ENCODE data around the gene ITPRID2.
A peak's percentile ranks its signal among the peaks of the same experiment; 100 is the strongest.

Gene ITPRID2

DNA sequence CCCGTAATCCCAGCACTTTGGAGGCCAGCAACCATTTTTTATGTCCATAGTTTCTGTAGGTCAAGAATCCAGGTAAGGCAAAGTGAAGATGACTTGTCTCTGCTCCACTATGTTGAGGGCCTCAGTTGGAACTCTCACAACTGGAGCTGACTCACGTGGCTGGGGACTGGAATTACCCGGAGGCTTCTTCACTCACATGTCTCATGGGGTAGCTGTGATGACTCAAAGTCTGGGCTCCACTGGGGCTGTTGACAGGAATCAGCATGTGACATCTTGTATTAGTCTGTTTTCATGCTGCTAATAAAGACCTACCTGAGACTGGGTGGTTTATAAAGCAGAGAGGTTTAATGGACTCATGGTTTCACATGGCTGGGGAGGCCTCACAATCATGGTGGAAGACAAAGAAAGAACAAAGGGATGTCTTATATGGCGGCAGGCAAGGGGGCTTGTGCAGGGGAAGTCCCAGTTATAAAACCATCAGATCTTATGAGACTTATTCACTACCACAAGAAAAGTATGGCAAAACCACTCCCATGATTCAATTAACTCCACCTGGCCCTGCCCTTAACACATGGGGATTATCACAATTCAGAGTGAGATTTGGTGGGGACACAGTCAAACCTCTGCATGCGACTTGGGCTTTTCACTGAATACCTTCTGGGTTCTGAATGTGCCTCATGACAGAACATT, 86.3 kb downstream of the ITPRID2 start:
- Histone ChIP-seq H3K36me3 (ENCODE audit: low read depth) (no peaks in the 10 kb centered on the region), H3K4me3 (ENCODE audit: severe bottlenecking) (no peak overlapping the region), H3K27me3 (ENCODE audit: insufficient read depth, poor library complexity, severe bottlenecking) (no peaks in the 10 kb centered on the region), H3K27ac (ENCODE audit: poor library complexity, severe bottlenecking) (peak overlapping the region; percentile 41), H3K4me1 (ENCODE audit: insufficient read depth, poor library complexity, severe bottlenecking) (peaks cover 15% of the 10 kb centered on the region), H3K9me3 (ENCODE audit: severe bottlenecking) (no peaks in the 10 kb centered on the region)
- TF ChIP-seq, protein P1, sequence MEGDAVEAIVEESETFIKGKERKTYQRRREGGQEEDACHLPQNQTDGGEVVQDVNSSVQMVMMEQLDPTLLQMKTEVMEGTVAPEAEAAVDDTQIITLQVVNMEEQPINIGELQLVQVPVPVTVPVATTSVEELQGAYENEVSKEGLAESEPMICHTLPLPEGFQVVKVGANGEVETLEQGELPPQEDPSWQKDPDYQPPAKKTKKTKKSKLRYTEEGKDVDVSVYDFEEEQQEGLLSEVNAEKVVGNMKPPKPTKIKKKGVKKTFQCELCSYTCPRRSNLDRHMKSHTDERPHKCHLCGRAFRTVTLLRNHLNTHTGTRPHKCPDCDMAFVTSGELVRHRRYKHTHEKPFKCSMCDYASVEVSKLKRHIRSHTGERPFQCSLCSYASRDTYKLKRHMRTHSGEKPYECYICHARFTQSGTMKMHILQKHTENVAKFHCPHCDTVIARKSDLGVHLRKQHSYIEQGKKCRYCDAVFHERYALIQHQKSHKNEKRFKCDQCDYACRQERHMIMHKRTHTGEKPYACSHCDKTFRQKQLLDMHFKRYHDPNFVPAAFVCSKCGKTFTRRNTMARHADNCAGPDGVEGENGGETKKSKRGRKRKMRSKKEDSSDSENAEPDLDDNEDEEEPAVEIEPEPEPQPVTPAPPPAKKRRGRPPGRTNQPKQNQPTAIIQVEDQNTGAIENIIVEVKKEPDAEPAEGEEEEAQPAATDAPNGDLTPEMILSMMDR (IDR thresholded peaks at IDR 0.05; ENCODE audit: poor library complexity, severe bottlenecking) = no peak
- ATAC-seq (ENCODE audit: low read depth) = peak; percentile 86
- peak; percentile 73 for DNase-seq (ENCODE audit: low spot score)

DNA sequence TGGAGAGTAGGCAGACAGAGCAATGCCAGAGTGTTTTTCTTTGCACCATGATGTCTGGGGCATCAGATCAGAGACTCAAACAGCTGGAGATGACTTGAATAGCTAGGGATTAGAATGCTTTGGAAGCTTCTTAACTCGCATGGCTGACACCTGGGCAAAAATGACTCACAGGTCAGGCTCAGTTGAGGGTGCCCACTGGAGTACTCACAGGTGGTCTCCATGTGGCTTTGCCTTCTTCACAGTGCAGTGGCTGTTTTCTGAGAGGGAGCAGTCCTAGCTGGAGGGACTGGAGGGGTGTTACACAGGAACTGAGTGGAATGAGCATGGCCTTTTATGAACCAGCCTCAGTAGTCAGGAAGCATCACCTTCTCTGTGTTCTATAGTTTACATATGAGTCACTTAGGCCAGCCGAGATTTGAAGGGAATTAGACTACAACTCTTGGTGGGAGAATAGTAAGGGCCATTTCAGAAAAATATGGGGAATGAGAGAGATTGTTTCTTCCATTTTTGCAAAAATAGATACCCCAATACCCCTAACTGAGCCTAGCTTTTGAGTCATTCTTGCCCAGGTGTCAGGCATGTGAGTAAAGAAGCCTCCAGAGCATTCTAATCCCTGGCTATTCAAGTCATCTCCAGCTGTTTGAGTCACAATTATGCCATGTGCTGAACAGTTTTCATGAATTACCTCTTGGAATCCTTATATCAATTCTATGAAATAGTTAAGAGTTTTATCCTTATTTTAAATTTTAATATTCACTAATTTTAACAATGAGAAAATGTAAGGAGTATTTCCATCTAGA, 87.0 kb downstream of the ITPRID2 start:
- Histone ChIP-seq H3K27ac (ENCODE audit: poor library complexity, severe bottlenecking) (peak overlapping the region; percentile 41), H3K27me3 (ENCODE audit: insufficient read depth, poor library complexity, severe bottlenecking) (no peaks in the 10 kb centered on the region), H3K4me1 (ENCODE audit: insufficient read depth, poor library complexity, severe bottlenecking) (peaks cover 10% of the 10 kb centered on the region), H3K4me3 (ENCODE audit: severe bottlenecking) (no peak overlapping the region), H3K9me3 (ENCODE audit: severe bottlenecking) (no peaks in the 10 kb centered on the region), H3K36me3 (ENCODE audit: low read depth) (no peaks in the 10 kb centered on the region)
- ATAC-seq (ENCODE audit: low read depth) (peak; percentile 51), DNase-seq (ENCODE audit: low spot score) (no peak)
- TF ChIP-seq, protein P1 (IDR thresholded peaks at IDR 0.05; ENCODE audit: poor library complexity, severe bottlenecking) = no peak

Measured in RWPE2 (cell line).